Liver (tissue), 9 donors: ENCODE measurements around the gene RNH1. TPM values are rescaled to one million over a fixed set of nuclear protein-coding genes. Genes with fewer than 3 reads are reported as not detected.
A peak's percentile ranks its signal among the peaks of the same experiment; 100 is the strongest.

Experiments
- DNase-seq: peaks from one replicate; pipeline ENCODE4 v3.0.0-alpha.2; 2017; ENCODE audit warnings: low spot score
- H3K27ac ChIP-seq, 2 donors: one replicate each; pipeline ENCODE4 v1.7.0; 2013; ENCODE audit warnings: inconsistent platforms in 2 of 2, low read length in 2 of 2, control low read depth in 1 of 2, low read depth in 1 of 2, mild to moderate bottlenecking in 1 of 2
- H3K27me3 ChIP-seq, 4 donors: one replicate each; pipeline versions ENCODE4 v1.6.1 to v1.7.0; 2013; ENCODE audit warnings: low read length in 3 of 4, inconsistent platforms in 1 of 4, mild to moderate bottlenecking in 1 of 4, moderate library complexity in 1 of 4; ENCODE audit not compliant: control insufficient read depth in 4 of 4, insufficient read depth in 4 of 4
- H3K36me3 ChIP-seq, 4 donors: one replicate each; pipeline versions ENCODE4 v1.6.1 to v1.7.0; 2013; ENCODE audit warnings: low read length in 3 of 4, mild to moderate bottlenecking in 3 of 4, low read depth in 1 of 4, moderate library complexity in 1 of 4; ENCODE audit not compliant: control insufficient read depth in 4 of 4, insufficient read depth in 3 of 4
- H3K4me1 ChIP-seq, 4 donors: one replicate each; pipeline versions ENCODE4 v1.6.1 to v1.7.0; 2013; ENCODE audit warnings: low read length in 3 of 4, mild to moderate bottlenecking in 3 of 4, moderate library complexity in 1 of 4; ENCODE audit not compliant: control insufficient read depth in 4 of 4, insufficient read depth in 4 of 4
- H3K4me3 ChIP-seq, 3 donors: one replicate each; pipeline versions ENCODE4 v1.6.1 to v1.7.0; 2013; ENCODE audit warnings: low read length in 3 of 3, control low read depth in 1 of 3, low read depth in 1 of 3, mild to moderate bottlenecking in 1 of 3
- H3K9ac ChIP-seq, 2 donors: one replicate each; pipeline ENCODE4 v1.7.0; 2013; ENCODE audit warnings: low read length in 2 of 2, mild to moderate bottlenecking in 2 of 2, moderate library complexity in 2 of 2, control low read depth in 1 of 2, low read depth in 1 of 2
- H3K9me3 ChIP-seq, 4 donors: one replicate each; pipeline versions ENCODE4 v1.6.1 to v1.7.0; 2013; ENCODE audit warnings: low read length in 3 of 4; ENCODE audit not compliant: control insufficient read depth in 4 of 4
- EGR1 ChIP-seq, 2 donors: IDR thresholded peaks; 2 replicates each; pipeline ENCODE4 v1.6.1; 2016 to 2018; ENCODE audit warnings: antibody characterized with exemption in 2 of 2, low read depth in 2 of 2
- FOXA1 ChIP-seq: IDR thresholded peaks from 2 replicates; pipeline ENCODE4 v1.6.1; 2016; ENCODE audit warnings: antibody characterized with exemption
- GABPA ChIP-seq, 2 donors: IDR thresholded peaks in 1 of 2; conservative IDR thresholded peaks in 1 of 2; 2 replicates each; pipeline ENCODE4 v1.6.1; 2016; ENCODE audit warnings: antibody characterized with exemption in 2 of 2, mild to moderate bottlenecking in 1 of 2, moderate library complexity in 1 of 2
- HNF4A ChIP-seq, 2 donors: conservative IDR thresholded peaks; 2 replicates each; pipeline ENCODE4 v1.6.1; 2016; ENCODE audit warnings: antibody characterized with exemption in 2 of 2, mild to moderate bottlenecking in 2 of 2
- HNF4G ChIP-seq: IDR thresholded peaks from 2 replicates; pipeline ENCODE4 v1.6.1; 2016; ENCODE audit warnings: antibody characterized with exemption
- JUND ChIP-seq, 2 donors: IDR thresholded peaks; 2 replicates each; pipeline ENCODE4 v1.6.1; 2016; ENCODE audit warnings: antibody characterized with exemption in 2 of 2
- MAX ChIP-seq: IDR thresholded peaks from 2 replicates; pipeline ENCODE4 v1.6.1; 2016; ENCODE audit warnings: antibody characterized with exemption
- NR2F2 ChIP-seq: IDR thresholded peaks from 2 replicates; pipeline ENCODE4 v1.6.1; 2016; ENCODE audit warnings: antibody characterized with exemption
- SP1 ChIP-seq: IDR thresholded peaks from 2 replicates; pipeline ENCODE4 v1.6.1; 2018; ENCODE audit warnings: antibody characterized with exemption, mild to moderate bottlenecking
- TAF1 ChIP-seq: conservative IDR thresholded peaks from 2 replicates; pipeline ENCODE4 v1.6.1; 2016; ENCODE audit warnings: antibody characterized with exemption, mild to moderate bottlenecking
- ZBTB33 ChIP-seq: IDR thresholded peaks from 2 replicates; pipeline ENCODE4 v1.6.1; 2016; ENCODE audit warnings: antibody characterized with exemption
- WGBS: extraction: QIAGEN DNeasy Blood & Tissue Kit; methylation state at CpG from one replicate; pipeline ENCODE4 v1.1.7; 2013; 5-methylcytosine and 5-hydroxymethylcytosine counted together
- polyA plus RNA-seq, 2 donors: library from polyadenylated mRNA; stranded (reverse) in 1 of 2; unstranded in 1 of 2; fragments of 200-250 nt in 1 of 2; fragments of >200 nt in 1 of 2; fragmentation: Nextera tagmentation in 1 of 2; extraction: Ambion mirVana in 1 of 2; gene quantifications; one replicate each; pipeline versions ENCODE4 v1.2.1 to v1.2.3, GENCODE V29; 2013 to 2015
- total RNA-seq, 2 donors: library from RNA; depleted of rRNA; stranded (reverse); fragments of >200 nt; gene quantifications; one replicate each; pipeline ENCODE4 v1.2.3, GENCODE V29; 2014
- TF ChIP-seq, protein P1 (sequence below): fragments of 150-350 bp; IDR thresholded peaks from 2 replicates; pipeline ENCODE4 v1.5.1; 2017; ENCODE audit warnings: improper control_type of control experiment, low read depth, low read length; ENCODE audit not compliant: missing input control
- donor health status: healthy.
- donor health status: healthy.
- donor health status: healthy.
- donor health status: healthy.
- donor health status: healthy.

The RNH1 gene
- total RNA-seq (10 to 100 TPM; 68.5 to 77.8 TPM), polyA plus RNA-seq (10 to 100 TPM; 75.7 to 99.1 TPM)

DNA sequence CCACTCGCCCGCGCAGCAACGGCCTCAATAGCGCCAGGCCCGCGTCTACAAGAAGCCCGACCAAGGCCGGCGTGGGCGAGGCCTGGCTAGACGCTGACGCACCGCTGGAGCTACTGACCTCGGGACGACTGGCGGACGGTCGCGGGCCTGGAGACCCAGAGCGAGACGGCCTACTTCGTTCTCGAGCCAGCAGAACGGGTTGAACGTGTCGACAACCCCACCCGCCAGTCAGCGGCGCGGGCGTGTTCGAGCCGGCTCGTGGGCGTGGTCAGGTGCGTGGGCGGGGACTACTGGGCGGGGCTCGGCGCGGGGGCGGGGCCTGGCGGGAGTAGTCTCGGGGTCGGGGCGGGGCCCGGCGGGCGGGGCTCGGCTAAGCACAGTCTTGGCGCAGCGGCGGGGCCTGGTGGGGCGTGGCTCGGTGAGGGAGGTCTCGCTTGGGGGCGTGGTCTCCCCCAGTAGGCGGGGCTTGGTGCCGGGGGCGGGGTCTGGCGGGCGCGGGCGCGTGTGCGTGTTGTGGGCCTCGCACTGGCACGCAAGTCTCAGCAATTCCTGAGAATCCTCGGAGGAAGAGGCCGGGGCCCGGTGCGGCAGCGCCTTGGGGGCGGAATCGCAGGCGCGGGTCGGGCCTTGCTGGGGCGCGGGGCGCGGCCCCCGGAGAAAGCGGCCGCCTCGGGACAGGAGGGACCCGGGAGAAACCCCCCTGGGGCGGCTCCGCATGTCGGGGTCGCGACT is at the start of gene RNH1:
Gene RNH1, minus strand, starts transcription at position 248 of the 732 bp plus-strand sequence. CDS start 5,080 bp downstream, outside the sequence.
- Histone ChIP-seq H3K4me1 (peaks cover 12 to 33% (median 24%) of the 10 kb centered on the region in 4 donors), H3K9ac (peak within 1 kb of the TSS; percentile 91 to 99), H3K27me3 (no peaks in the 10 kb centered on the region), H3K9me3 (no peaks in the 10 kb centered on the region), H3K27ac (peak within 1 kb of the TSS; percentile 97 to 100), H3K4me3 (peak within 1 kb of the TSS; percentile 73 to 99 (median 79)), H3K36me3 (peaks cover 0 to 9% (median 3%) of the 10 kb centered on the region in 4 donors)
- no peak for TF ChIP-seq GABPA (IDR thresholded peaks at IDR 0.05 in 1 of 2, conservative IDR thresholded peaks at IDR 0.05 in 1 of 2)
- TF ChIP-seq EGR1 (IDR thresholded peaks at IDR 0.05; ENCODE audit: low read depth in 2 of 2) = peak; percentile 85 to 88
- peak; percentile 49 for TF ChIP-seq SP1
- 3% methylated on average over 93 of the region's 93 CpGs for WGBS
- peak; percentile 100 for DNase-seq

GRCh38 chr11:555780-556661 is 49.0 kb upstream of the RNH1 start:
- no peak for TF ChIP-seq HNF4A (conservative IDR thresholded peaks at IDR 0.05)
- TF ChIP-seq FOXA1 = no peak
- TF ChIP-seq, protein P1, sequence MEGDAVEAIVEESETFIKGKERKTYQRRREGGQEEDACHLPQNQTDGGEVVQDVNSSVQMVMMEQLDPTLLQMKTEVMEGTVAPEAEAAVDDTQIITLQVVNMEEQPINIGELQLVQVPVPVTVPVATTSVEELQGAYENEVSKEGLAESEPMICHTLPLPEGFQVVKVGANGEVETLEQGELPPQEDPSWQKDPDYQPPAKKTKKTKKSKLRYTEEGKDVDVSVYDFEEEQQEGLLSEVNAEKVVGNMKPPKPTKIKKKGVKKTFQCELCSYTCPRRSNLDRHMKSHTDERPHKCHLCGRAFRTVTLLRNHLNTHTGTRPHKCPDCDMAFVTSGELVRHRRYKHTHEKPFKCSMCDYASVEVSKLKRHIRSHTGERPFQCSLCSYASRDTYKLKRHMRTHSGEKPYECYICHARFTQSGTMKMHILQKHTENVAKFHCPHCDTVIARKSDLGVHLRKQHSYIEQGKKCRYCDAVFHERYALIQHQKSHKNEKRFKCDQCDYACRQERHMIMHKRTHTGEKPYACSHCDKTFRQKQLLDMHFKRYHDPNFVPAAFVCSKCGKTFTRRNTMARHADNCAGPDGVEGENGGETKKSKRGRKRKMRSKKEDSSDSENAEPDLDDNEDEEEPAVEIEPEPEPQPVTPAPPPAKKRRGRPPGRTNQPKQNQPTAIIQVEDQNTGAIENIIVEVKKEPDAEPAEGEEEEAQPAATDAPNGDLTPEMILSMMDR = no peak
- TF ChIP-seq HNF4G = no peak
- TF ChIP-seq SP1 = no peak
- no peak for TF ChIP-seq EGR1 (IDR thresholded peaks at IDR 0.05; ENCODE audit: low read depth in 2 of 2)
- TF ChIP-seq TAF1 = no peak
- TF ChIP-seq NR2F2 = no peak
- TF ChIP-seq JUND (IDR thresholded peaks at IDR 0.05) = no peak
- TF ChIP-seq ZBTB33 = no peak
- no peak for TF ChIP-seq MAX
- H3K9me3 ChIP-seq = no peaks in the 10 kb centered on the region
- no peaks in the 10 kb centered on the region for H3K27me3 ChIP-seq
- no peak for DNase-seq
- no peak overlapping the region for H3K4me3 ChIP-seq
- 44% methylated on average over 104 of the region's 104 CpGs for WGBS
- no peak overlapping the region for H3K27ac ChIP-seq
- H3K9ac ChIP-seq = no peak overlapping the region
- no peaks in the 10 kb centered on the region for H3K36me3 ChIP-seq
- H3K4me1 ChIP-seq = peaks cover 14 to 34% (median 22%) of the 10 kb centered on the region in 4 donors
